ENCODE data around the gene ISOC2.

ISOC2 gene

DNA sequence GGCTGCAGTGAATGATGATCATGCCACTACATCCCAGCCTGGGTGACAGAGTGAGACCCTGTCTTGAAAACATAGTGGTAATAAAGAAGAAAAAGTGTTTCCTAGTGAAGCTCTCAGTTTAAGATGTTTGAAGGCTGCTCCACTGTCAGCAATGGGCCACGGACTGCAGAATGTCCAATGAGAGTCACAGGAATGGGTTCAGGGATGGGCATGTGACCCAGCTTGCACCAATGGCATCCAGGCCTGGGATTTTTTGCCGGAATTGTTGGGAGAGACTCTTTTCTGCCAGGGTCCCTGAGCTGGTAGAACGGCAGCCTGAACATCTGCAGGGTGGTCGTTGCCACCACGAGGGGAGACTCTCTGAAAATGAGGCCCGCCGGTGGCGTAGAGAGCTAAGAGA, 24.6 kb downstream of the ISOC2 start:
- no peak for DNase-seq (ENCODE audit: low read depth)
- no peak for TF ChIP-seq CTCF (IDR thresholded peaks at IDR 0.05; ENCODE audit: low read length, missing control alignments)
- no peak overlapping the region for H3K4me3 ChIP-seq (replicated peaks; ENCODE audit: low read depth, low read length)

- DNase-seq (ENCODE audit: low read depth): no peak
- no peak for TF ChIP-seq CTCF (IDR thresholded peaks at IDR 0.05; ENCODE audit: low read length, missing control alignments)
- no peak overlapping the region for H3K4me3 ChIP-seq (replicated peaks; ENCODE audit: low read depth, low read length)
These were observed 26.4 kb downstream of the ISOC2 start for GRCh38 chr19:55435020-55435419.

DNA sequence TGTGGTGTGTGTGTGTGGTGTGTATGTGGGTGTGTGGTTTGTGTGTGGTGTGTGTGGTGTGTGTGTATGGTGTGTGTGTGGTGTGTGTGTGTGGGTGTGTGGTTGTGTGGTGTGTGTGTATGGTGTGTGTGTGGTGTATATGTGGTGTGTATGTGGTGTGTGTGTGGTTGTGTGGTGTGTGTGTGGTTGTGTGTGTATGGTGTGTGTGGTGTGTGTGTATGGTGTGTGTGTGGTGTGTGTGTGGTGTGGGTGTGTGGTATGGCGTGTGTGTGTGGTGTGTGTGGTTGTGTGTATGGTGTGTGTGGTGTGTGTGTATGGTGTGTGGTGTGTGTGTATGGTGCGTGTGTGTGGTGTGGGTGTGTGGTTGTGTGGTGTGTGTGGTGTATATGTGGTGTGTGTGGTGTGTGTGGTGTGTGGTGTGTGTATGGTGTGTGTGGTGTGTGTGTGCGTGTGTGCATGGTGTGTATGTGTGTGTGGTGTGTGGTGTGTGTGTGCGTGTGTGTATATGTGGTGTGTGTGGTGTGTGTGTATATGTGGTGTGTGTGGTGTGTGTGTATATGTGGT, 27.0 kb downstream of the ISOC2 start:
- TF ChIP-seq CTCF (IDR thresholded peaks at IDR 0.05; ENCODE audit: low read length, missing control alignments): no peak
- no peak overlapping the region for H3K4me3 ChIP-seq (replicated peaks; ENCODE audit: low read depth, low read length)
- no peak for DNase-seq (ENCODE audit: low read depth)

DNA sequence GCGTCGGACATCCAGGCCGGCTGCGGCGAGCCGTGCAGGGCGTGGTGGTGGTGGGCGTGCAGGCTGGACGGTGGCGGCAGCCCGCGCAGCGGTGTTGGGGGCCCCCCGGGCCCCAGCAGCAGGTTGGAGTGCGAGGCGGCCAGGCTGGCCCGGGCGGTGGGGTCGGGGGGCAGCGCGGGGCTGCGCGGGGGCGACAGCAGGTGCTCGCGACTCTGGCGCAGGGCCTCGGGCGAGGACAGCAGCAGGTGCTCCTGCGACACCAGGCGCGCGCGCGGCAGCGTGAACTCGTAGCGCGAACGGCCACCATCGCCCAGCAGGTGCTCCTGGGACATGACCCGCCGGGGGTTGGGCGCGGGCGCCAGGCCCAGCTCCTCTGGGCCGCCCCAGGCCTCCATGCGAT, 28.1 kb downstream of the ISOC2 start:
- no peak for TF ChIP-seq CTCF (IDR thresholded peaks at IDR 0.05; ENCODE audit: low read length, missing control alignments)
- H3K4me3 ChIP-seq (replicated peaks; ENCODE audit: low read depth, low read length): no peak overlapping the region
- no peak for DNase-seq (ENCODE audit: low read depth)

- no peak overlapping the region for H3K4me3 ChIP-seq (replicated peaks; ENCODE audit: low read depth, low read length)
- TF ChIP-seq CTCF (IDR thresholded peaks at IDR 0.05; ENCODE audit: low read length, missing control alignments): no peak
- DNase-seq (ENCODE audit: low read depth): no peak
These were observed 29.0 kb downstream of the ISOC2 start for GRCh38 chr19:55432241-55432959.

DNA sequence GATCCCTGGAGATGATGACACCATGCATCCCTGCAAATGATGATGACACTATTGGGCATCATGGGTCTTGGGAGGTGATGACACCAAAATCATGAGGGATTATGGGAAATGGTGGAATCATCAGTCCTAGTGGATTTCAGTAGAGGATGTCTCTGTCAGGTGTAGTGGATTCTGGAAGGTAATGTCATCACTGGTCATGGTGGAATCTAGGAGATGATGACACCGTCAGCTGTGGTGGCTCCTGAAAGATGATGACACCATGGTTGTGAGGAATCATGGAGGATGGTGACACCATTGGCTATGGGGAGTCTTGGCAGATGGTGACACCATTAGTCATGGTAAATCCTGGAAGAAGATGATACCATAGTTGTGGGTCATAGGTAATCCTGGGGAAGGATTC, 30.3 kb downstream of the ISOC2 start:
- DNase-seq (ENCODE audit: low read depth): no peak
- no peak for TF ChIP-seq CTCF (IDR thresholded peaks at IDR 0.05; ENCODE audit: low read length, missing control alignments)
- H3K4me3 ChIP-seq (replicated peaks; ENCODE audit: low read depth, low read length): no peak overlapping the region

DNA sequence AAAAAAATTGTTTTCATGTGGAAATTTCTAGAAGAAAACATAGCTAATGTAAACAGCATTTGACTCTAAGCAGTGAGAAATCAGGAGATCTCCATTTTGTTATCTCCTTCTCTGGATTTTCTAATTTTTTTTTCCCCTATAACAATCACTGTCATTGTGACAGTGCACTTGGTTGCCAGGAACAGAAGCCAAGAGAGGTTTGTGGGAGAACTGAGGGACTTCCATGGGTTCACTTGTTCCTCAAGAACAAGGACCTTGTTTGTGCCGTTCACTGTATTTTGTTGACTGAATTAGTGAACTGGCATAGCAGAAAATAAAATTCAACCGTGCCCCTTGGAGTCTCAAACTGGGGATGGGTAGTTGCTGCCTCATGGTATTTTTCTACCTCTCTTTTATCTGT, 35.4 kb downstream of the ISOC2 start:
- H3K4me3 ChIP-seq (replicated peaks; ENCODE audit: low read depth, low read length): no peak overlapping the region
- no peak for DNase-seq (ENCODE audit: low read depth)
- no peak for TF ChIP-seq CTCF (IDR thresholded peaks at IDR 0.05; ENCODE audit: low read length, missing control alignments)
